ENCODE results near the gene ELMO1.

The ELMO1 gene

DNA sequence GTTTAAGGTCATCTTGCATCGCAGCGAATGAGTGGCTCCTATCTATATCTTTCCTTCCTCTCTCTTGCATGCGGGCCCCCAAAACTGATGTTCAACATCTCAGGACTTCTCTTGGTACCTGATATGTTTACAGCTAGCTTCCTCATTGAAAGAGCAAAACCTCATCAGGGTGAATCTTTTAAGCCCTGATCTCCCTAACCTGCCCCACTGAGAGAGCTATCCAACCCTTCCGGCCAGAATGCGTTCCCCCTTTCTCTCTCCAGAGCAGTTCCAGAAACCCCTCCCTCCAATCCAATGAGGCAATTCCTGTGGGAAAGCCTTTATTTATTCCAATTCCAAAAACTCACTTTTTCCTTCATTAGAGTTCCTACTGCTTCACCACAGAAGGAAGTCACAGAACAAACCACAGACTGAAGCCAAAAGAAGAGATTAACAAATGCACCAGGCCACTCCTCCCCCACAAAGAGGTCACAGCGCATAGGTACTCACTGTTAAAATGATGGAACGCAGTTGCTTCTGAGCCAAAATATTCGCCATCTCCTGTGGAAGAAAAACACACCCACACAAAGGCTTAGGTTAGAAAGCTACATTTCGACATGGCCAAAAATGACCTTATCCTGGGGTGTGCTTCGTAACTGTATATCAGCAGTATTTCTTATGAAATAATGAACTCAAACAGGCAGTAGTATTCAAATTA, 232.4 kb downstream of the ELMO1 start:
- no peak for DNase-seq (ENCODE audit: low spot score)

DNA sequence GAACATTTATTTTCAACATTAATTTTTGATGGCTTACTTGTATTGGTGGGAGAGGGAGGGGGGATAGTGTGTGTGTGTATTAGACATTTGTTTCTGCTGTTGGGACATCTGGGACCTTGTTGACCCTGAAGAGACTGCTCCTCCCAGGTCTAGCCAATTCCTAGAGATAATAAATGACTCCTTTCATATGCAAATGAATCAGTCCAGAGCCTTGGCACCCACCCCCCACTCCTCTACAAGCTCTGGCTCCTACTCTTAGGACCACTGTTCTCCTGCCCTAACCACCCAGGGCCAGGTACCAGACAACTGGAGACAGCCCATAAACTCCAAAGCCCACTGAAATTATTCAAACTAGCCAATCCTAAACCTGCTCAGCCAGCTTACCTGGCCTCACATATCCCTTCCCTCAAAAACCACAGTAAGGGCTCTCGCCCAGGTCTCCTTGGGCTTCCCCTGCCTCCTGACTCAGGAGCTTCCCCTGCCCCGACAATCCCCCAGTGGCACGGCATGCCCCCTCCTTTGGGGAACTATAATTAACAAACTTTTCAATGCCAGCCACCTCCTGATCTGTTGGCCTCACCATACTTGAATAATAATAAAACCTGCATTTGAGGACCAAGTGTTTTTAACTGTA, 233.3 kb downstream of the ELMO1 start:
- DNase-seq (ENCODE audit: low spot score) = no peak

DNA sequence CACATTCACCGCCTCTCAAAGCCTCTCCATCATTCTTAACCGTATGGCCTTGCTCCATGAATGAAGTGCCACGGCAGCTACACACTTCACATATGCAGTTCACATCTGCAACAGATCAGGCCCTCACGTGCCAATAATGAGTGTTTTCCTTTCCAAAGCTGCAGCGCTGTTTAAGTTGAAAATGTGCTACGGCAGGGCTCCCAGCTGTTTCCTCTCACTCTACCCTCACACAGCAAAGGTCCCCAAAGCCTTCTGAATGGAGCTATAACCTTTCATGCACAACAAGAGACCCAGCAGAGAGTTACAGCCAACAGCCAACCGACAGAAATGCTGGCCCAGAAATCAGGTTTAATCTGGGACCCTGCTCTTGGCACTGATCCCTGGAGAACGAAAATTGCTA, 236.1 kb downstream of the ELMO1 start:
- DNase-seq (ENCODE audit: low spot score) = no peak

DNA sequence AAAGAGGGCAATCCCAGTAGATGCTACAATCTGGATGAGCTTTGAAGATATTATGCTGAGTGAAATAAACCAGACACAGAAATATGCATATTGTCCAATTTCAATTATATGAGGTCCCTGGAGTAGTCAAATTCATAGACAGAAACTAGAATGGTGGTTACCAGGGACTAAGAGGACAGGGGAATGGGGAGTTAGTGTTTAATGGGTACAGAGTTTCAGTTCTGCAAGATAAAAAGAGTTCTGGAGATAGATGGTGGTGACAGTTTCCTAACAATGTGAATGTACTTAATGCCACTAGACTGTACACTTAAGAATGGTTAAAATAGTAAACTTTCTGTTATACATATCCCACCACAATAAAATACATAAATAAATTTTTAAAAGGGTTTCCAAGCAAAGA, 236.6 kb downstream of the ELMO1 start:
- DNase-seq (ENCODE audit: low spot score) = no peak

DNA sequence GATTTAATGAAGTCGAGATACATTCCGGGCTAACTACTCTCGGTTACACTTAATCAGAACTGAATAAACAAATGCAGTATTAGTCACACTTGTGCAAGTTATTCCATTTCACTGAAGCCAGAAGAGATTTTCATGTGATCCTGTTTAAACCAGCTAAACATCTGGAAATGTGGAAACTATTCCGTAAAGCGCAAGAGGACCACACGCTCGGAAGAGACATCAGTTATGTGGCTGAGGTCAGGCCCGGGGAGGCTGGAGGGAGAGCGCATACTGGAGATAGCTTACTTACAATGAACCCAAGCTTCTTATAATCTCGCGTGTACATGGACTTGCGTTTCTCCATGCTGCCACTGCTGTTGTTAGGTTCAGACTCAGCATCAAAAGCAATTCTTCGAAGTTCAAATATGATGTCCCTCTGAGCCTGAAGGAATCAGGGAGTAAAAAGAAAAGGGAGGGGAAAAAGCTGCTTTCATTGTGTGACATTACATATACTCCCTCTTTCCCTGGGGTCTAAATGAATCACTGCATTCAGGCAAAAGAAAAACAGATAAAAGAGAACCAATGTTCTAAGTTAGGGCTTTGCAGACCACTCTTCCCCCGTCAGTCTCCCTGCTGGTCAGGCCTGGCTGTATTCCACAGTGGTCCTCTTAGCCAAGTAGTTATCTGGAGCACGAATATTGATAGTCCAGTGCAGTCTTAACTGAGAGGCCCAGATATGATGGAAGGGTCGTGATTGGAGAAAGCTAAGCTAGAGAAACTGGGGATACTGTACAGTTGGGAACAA, 237.4 kb downstream of the ELMO1 start:
- DNase-seq (ENCODE audit: low spot score) = no peak

DNA sequence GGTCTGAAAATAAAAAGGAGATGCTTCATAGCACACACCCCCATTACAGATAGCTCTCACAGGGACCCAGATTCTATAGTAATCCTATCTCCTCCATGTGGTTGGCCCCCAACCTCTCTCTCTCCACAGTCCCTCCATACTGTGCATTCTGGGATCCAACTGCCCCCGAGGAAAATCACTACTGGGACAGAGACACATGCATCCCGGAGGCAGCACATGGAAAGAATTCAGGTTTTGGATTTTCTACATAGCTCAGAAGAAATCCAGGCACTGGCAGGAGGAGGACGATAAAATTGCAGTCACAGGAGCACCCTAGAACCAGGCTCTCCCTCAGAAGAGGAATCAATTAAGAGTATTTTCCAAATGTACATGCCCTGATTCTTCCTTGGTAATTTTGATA, 239.5 kb downstream of the ELMO1 start:
- no peak for DNase-seq (ENCODE audit: low spot score)

DNA sequence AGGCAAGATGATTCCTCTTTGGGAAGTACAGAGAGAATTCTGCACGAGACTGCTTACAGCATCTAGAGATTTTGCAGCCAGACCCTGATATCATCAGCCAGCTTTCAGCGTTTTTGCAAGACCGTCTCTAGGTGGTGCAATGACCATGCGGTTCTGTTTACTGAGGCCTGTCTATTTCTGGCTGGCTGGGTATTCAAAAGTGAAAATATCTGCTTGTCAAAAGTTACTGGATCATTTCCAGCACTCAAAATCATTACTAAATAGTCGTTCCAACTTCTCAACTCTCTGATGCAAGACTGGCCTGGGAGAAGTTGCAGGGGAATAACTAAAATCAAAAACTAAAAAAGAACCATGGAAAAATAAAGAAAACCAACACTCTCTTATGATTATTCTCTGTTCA, 240.1 kb downstream of the ELMO1 start:
- DNase-seq (ENCODE audit: low spot score) = peak; percentile 33

DNA sequence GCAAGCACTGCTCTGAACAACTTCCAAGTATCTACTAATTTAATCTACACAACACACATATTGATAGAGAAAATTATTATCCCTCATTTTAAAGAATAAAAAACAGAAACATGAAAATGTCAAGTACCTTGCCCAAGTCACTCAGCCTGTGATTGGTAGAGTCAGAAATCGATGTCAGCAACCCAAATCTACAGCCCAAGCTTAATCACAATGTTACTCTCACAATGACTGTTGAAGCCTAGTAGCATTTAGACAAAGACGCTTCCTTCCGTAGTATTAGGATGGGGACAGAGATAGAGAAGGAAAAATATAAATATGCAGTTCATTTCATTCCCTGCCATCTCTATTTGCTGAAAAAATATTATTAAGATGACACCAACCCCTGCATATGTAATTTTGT, 242.5 kb downstream of the ELMO1 start:
- DNase-seq (ENCODE audit: low spot score) = no peak

DNA sequence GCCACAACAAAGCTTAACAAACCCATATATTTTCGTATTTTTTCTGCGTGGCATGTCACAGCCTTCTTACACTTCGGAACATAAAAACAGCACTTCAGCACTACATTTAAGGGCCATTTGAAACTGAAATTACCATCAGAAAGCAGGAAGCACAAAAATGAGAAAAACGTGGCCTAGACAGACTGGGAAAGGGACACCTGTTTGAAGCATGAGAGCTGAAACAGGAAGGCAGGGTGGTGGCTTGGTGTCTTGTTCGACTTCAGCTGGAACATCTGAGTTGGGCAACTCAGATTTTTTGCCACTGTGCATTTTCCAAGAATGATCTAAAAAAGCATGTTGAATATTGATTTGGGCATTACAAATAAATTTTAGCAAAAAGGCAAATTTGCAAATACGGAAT, 243.2 kb downstream of the ELMO1 start:
- no peak for DNase-seq (ENCODE audit: low spot score)

DNA sequence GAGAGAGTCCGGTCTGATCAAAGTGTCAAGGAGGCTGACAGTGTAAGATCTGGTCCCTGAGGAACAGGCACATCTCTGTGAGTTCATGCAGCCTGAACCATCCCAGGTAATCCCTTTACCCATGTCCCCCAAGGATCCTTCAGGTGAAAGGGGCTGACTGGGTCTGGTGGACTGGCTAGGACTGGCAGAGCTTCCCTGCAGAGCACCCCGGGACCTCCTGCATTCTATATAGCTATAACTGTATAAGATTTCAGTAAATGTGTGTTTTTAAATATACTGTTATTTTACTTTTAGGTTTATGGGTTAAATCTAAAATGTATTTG, 246.8 kb downstream of the ELMO1 start:
- DNase-seq (ENCODE audit: low spot score) = no peak

DNA sequence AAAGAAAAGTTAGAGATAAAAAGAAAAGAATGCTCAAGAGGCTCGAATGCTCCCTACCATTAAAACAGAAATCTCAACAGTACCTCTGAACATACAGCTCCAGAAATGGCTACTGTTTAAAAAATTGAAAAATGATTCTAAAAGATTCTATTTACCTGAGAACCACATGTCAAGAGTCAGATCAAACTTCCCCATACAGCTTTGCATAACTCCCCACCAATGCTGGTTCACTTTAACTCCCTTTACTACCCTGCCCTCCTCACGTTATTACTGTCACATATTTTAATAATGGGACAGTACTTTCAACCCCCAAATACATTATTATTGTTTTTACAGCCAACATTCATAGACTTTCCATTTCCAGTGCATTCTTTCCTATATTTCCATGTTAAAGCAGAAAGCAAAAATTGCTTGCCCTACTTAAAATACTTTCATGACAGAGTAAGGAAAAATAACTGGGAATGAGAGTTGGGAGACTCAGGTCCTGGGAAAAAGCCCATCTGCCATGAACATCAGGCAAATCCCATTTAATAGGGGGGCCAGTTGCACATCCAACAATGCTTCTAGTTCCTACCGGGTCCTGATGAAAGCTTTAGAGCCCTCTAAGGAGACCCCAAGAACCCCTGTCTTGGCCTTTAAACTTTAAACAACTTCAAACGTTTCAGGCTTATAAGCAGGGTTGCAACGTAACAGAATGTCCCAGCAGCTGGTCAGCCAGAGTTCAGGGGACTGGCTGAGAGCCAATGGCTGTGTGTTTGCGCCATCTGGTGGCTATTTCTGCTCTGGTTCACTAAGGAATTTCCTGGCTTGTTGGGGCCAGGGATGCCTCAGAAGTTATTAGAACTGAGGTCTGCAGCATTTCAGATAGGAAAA, 247.4 kb downstream of the ELMO1 start:
- DNase-seq (ENCODE audit: low spot score) = peak; percentile 66

DNA sequence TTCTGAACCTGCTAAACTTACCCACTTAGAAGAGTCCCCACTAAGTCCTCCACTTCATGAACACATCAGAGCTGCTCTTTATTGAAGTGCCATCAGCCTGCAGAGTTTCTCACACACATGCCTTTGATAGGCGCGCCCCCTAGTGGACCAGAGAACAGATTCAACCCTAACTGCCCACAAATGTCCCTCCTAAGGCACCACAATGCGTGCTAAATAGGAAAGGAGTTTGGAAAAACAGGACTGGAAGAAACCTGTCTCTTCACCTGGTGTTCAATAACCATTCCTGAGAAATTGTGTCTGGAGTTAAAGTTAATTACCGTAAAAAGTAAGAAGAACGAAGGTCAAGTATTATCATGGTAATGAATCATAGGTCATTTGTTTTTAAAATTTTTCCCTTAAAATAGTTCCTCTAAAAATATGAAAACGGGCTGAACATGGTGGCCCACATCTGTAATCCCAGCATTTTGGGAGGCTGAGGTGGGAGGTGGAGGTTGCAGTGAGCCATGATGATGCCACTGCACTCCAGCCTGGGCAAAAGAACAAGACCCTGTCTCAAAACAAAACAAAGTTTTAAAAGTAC, 249.7 kb downstream of the ELMO1 start:
- DNase-seq (ENCODE audit: low spot score) = peak; percentile 45

DNA sequence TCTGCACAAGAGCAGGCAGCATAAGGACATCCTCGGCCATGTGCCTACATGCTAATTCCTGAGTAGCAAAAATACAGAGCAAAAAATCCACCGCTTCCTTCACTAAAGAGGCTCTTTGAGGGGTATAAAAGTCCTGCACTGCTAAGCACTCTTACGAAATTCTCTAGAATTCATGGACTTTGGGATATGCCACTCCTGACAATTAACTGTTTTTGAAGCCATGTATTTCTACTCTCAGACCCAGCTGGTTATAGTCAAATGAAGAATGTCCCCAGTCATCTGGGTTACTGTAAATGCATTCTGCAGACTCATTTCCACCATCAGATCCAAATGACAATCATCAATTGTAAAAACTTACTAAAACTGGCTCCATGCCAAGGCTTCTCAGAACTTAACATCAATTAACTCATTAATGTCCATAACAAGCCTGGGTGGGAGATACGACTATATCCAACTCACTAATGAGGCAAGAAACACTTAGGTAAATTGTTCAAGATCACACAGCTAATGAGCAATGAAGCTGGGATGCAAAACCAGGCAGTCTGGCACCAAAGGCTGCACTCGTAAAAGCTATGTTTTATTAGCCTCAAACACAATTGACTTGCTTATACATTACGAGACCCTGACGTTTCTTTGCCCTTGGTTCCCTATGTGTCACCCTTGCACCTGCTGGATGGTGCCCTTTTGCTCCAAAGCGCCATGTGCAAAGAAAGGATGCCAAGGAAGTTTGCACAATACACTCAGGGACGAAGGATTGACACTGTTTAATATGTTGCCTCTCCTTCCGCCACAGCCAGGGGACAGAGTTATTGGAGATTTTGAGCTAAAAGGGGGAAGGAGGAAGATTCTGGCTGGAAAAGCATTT, 250.4 kb downstream of the ELMO1 start:
- no peak for DNase-seq (ENCODE audit: low spot score)

DNA sequence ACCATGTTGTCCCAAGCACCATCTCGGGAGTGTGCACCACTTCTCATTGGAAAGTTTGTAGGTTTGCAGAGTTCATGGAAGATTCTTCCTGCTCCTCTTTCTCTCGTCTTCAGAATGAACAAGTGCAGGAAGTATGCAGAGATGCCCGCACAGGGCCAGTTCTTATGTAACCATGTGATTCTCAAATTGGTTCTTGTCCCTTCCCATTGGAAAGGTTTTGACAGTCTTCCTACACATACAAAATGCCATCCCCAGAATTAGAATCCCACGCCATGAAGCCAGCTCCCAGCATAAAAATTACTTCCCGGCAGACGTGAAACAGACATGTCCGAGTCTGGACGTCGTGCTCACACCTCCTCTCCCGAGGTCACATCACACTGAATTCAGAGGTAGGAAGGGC, 251.6 kb downstream of the ELMO1 start:
- no peak for DNase-seq (ENCODE audit: low spot score)

DNA sequence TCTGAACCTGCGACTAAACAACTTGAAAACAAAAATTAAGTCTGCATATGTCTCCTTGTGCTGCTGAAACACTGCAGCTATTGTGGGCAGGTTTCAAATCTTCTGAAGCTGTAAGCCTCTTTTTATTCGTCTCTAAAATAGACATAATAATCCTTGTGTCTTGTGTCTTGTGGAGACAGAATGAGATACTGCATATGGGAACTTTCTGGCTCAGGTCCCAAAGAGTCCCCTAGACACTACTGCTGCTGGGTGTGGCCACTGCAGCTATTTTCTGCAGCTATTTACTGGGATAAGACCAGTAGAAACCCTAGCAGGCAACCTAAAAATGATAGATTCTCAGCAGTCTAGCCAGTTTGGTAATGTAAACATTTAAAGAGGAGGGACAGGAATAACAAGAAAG, 252.0 kb downstream of the ELMO1 start:
- no peak for DNase-seq (ENCODE audit: low spot score)

DNA sequence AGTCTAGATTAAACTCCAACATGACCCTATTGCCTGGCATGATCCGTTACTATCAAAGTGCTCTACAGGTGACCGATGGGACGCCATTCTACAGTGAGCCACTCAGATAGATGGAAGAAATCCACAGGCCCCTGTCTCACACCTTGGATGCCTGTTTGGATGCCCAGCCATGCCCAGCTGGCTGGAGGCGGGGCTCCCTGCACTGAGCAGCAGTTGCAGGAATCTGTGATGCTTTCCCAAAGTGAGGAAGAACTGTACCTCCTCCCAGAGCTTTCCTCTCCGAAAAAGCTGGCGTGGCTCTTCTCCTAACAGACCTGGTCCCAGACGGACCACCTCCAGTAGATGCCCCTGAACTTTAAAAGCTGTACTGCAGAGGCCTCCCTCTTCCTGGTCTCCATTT, 253.3 kb downstream of the ELMO1 start:
- DNase-seq (ENCODE audit: low spot score) = no peak

DNA sequence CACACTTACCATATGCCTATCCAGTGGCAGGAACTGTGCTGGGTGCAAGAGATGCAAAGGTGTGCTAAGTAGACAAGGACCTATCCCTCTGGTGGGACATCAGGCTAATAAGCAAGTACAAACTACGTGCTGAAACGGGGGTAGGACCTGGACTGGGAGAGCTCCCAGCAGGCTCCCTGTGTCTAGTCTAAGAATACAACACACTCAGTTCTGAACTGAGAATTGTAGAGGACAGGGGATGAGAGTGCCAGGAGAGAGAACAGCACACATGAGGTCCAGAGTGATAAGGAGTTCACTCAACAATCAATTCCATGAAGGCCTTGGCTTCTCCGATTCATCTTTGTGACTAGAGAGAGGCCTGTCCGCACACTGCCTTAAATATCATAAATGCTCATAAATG, 253.7 kb downstream of the ELMO1 start:
- no peak for DNase-seq (ENCODE audit: low spot score)

DNA sequence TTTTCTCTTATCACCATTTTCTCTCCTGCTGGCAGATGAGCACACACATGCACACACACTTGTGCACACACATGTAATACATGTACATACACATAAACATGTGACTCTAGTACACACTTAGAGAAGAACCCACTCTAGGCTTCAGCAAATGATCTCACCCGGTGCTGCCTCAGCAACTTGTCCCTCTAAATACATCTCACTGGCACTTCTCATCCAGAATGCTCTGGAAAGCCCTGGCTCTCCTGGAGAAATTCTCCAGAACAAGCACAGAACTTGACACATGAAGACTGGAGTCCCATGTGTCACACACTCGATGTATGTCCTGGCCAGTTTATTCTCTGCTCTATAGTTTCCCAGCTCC, 254.9 kb downstream of the ELMO1 start:
- DNase-seq (ENCODE audit: low spot score) = no peak

DNA sequence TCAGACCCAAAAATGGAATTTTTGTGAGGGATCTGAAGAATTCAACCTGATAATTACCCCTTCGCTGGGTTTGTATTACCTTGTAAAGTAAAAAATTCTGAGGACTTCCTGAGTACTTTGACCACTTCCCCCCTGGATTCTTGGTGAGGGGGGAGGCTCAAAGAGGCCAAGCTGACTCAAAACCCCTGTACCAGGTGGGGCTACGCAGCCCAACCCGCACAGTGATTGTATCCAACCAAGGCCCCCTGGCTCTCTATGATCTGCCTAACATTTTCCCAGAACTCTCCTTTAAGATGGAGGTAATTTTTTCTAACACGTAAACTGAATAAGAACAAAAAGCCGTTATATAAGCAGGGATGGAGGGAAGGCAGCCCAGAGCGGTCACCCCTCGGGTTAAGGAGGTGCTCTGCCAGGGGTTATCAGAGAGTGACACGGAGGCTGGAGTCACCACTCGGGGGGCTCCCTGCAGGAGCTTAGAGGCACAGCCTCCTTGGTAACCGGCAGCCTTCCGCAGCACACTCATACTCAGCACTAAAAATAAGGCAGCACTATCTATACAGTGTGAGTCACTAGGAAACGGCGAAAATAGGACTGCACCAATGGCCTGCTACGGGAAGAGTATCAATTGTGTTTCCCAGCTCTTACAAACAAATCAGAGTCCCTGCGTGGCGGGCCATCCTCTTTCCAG, 255.4 kb downstream of the ELMO1 start:
- no peak for DNase-seq (ENCODE audit: low spot score)

DNA sequence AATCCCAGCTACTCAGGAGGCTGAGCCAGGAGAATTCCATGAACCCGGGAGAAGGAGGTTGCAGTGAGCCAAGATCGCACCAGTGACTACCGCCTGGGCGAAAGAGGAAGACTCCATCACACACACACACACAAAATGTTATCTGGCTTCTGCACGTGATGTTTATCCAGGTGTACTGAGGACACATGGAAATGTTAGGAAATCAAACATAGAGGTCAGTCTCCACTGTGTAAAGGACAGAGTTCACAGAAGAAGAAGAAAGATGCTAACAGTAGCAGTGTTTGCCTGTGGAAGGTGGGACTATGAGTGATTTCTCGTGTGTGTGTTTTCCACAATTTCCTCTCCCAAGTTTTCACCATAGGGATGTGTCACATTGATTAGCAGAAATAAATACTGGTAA, 256.9 kb downstream of the ELMO1 start:
- DNase-seq (ENCODE audit: low spot score) = no peak

DNA sequence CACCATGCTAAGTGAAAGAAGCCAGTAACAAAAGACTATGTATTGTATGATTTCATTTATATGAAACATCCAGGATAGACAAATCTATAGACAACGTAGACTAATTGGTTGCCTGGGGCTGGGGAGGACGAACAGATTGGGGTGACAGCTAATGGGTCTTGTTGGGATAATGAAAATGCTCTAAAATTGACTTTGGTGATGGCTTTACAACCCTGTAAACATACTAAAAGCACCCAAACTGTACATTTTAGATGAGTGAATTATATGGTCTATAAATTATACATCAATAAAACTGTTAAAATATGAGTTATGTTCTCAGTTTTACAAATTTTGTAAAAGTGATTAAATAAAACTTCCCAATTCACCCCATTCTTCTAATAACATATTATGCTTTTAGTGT, 261.5 kb downstream of the ELMO1 start:
- no peak for DNase-seq (ENCODE audit: low spot score)

Measured in HuH-7.5 (cell line).